Tibial artery (tissue), 4 donors: ENCODE measurements around the gene AKAP17A.
"Not testable (repeated sequence)": the region's sequence is repeated elsewhere in the genome, so short reads cannot be mapped to it uniquely, and the experiment has no call there.

Source experiments
- DNase-seq, 2 donors: peaks; one replicate each; pipeline ENCODE4 v3.0.0-alpha.2; 2019
- H3K27ac ChIP-seq, 2 donors: fragments of 200-600 bp; sonication (generic) in 1 of 2; 1 replicate in 1 of 2; 2 replicates in 1 of 2; pipeline ENCODE4 v1.5.1; 2018 to 2019; ENCODE audit warnings: mild to moderate bottlenecking in 1 of 2
- H3K27me3 ChIP-seq, 2 donors: fragments of 200-600 bp; sonication (generic) in 1 of 2; one replicate each; pipeline versions ENCODE4 v1.5.1 to v1.6.0; 2016 to 2019
- H3K36me3 ChIP-seq, 3 donors: fragments of 200-600 bp; sonication (generic) in 2 of 3; one replicate each; pipeline ENCODE4 v1.5.1; 2016 to 2019; ENCODE audit warnings: mild to moderate bottlenecking in 2 of 3
- H3K4me1 ChIP-seq, 4 donors: fragments of 200-600 bp; sonication (generic) in 2 of 4; 1 replicate in 3 of 4; 2 replicates in 1 of 4; pipeline ENCODE4 v1.5.1; 2016 to 2019
- H3K4me3 ChIP-seq, 2 donors: fragments of 200-600 bp; sonication (generic) in 1 of 2; 1 replicate in 1 of 2; 2 replicates in 1 of 2; pipeline ENCODE4 v1.5.1; 2018 to 2019; ENCODE audit warnings: mild to moderate bottlenecking in 2 of 2
- H3K9me3 ChIP-seq, 3 donors: fragments of 200-600 bp; sonication (generic) in 1 of 3; one replicate each; pipeline ENCODE4 v1.5.1; 2016 to 2019
- CTCF ChIP-seq, 2 experiments: fragments of 200-600 bp in 1 of 2; fragments of 450-650 bp in 1 of 2; IDR thresholded peaks; one replicate each; pipeline ENCODE4 v1.5.1; 2017 to 2019; ENCODE audit warnings: antibody characterized with exemption in 2 of 2, mild to moderate bottlenecking in 1 of 2, moderate library complexity in 1 of 2
- intact Hi-C: fragments of 100-400 bp; cut with DNase I; formaldehyde crosslinking; loops from one replicate; pipeline ENCODE4 v1.15.0; 2023; ENCODE audit warnings: low total_unique reads

Gene AKAP17A

GRCh38 chrX:1551959-1552546 is 39.4 kb upstream of the AKAP17A start:
- Histone ChIP-seq H3K4me1 (no peaks in the 10 kb centered on the region), H3K4me3 (no peak overlapping the region), H3K9me3 (peaks cover 0 to 7% (median 0%) of the 10 kb centered on the region in 3 donors), H3K36me3 (no peaks in the 10 kb centered on the region), H3K27me3 (no peaks in the 10 kb centered on the region), H3K27ac (no peak overlapping the region)
- intact Hi-C loops = no loop called here
- no peak for DNase-seq
- no peak for TF ChIP-seq CTCF (IDR thresholded peaks at IDR 0.05)

GRCh38 chrX:1554469-1555210 is 36.8 kb upstream of the AKAP17A start:
- H3K9me3 ChIP-seq = peaks cover 0 to 5% (median 0%) of the 10 kb centered on the region in 3 donors
- DNase-seq = no peak
- intact Hi-C loops = no loop called here
- H3K36me3 ChIP-seq = no peaks in the 10 kb centered on the region
- no peaks in the 10 kb centered on the region for H3K4me1 ChIP-seq
- no peak overlapping the region for H3K27ac ChIP-seq
- TF ChIP-seq CTCF (IDR thresholded peaks at IDR 0.05) = no peak
- no peak overlapping the region for H3K4me3 ChIP-seq
- H3K27me3 ChIP-seq = no peaks in the 10 kb centered on the region

- no peak for TF ChIP-seq CTCF (IDR thresholded peaks at IDR 0.05)
- Histone ChIP-seq H3K4me3 (no peak overlapping the region), H3K27me3 (no peaks in the 10 kb centered on the region), H3K36me3 (no peaks in the 10 kb centered on the region), H3K27ac (no peak overlapping the region), H3K9me3 (peaks cover 0 to 5% (median 0%) of the 10 kb centered on the region in 3 donors), H3K4me1 (no peaks in the 10 kb centered on the region)
- DNase-seq = no peak
- intact Hi-C loops = no loop called here
Observed at GRCh38 chrX:1555370-1555769, 36.0 kb upstream of the AKAP17A start.

GRCh38 chrX:1557442-1557841 is 34.0 kb upstream of the AKAP17A start:
- not testable (repeated sequence) for H3K4me3 ChIP-seq, H3K36me3 ChIP-seq, H3K4me1 ChIP-seq

GRCh38 chrX:1558761-1559468 is 32.5 kb upstream of the AKAP17A start:
- no peaks in the 10 kb centered on the region for H3K36me3 ChIP-seq
- H3K27me3 ChIP-seq = no peaks in the 10 kb centered on the region
- no peaks in the 10 kb centered on the region for H3K4me1 ChIP-seq
- DNase-seq = no peak
- peaks cover 0 to under 1% (median 0%) of the 10 kb centered on the region in 3 donors for H3K9me3 ChIP-seq
- no peak overlapping the region for H3K27ac ChIP-seq
- H3K4me3 ChIP-seq = no peak overlapping the region
- intact Hi-C loops = no loop called here
- no peak for TF ChIP-seq CTCF (IDR thresholded peaks at IDR 0.05)

More at GRCh38 chrX:1557442-1557841, 34.0 kb upstream of the AKAP17A start:
- H3K9me3 ChIP-seq, DNase-seq, intact Hi-C loops, H3K27me3 ChIP-seq, H3K27ac ChIP-seq: not testable (repeated sequence)

GRCh38 chrX:1561164-1561563 is 30.2 kb upstream of the AKAP17A start:
- no peaks in the 10 kb centered on the region for H3K27me3 ChIP-seq
- intact Hi-C loops = no loop called here
- H3K27ac ChIP-seq = no peak overlapping the region
- no peaks in the 10 kb centered on the region for H3K9me3 ChIP-seq
- no peaks in the 10 kb centered on the region for H3K4me1 ChIP-seq
- DNase-seq = no peak
- no peak for TF ChIP-seq CTCF (IDR thresholded peaks at IDR 0.05)
- H3K4me3 ChIP-seq = no peak overlapping the region
- no peaks in the 10 kb centered on the region for H3K36me3 ChIP-seq

GRCh38 chrX:1564077-1564476 is 27.3 kb upstream of the AKAP17A start:
- H3K36me3 ChIP-seq, H3K9me3 ChIP-seq, intact Hi-C loops, H3K4me3 ChIP-seq, DNase-seq, H3K27ac ChIP-seq, H3K4me1 ChIP-seq, H3K27me3 ChIP-seq: not testable (repeated sequence)
